H1 (cell line): ENCODE data around the gene MTFMT. TPM values are rescaled to one million over a fixed set of nuclear protein-coding genes. Genes with fewer than 3 reads are reported as not detected.

Experiments used
- BACH1 ChIP-seq: IDR thresholded peaks from 2 replicates; pipeline ENCODE4 v1.6.1; 2012; ENCODE audit warnings: low read length, improper control_type of control experiment
- CHD7 ChIP-seq: fragments of 300-600 bp; sonication (generic); IDR thresholded peaks from 2 replicates; pipeline ENCODE4 v1.7.1; 2012; ENCODE audit warnings: low read length, moderate library complexity, mild to moderate bottlenecking, inconsistent platforms; ENCODE audit not compliant: insufficient replicate concordance
- MAX ChIP-seq: IDR thresholded peaks from 2 replicates; pipeline ENCODE4 v1.6.1; 2012; ENCODE audit warnings: inconsistent platforms
- RXRA ChIP-seq: IDR thresholded peaks from 2 replicates; pipeline ENCODE4 v1.6.1; 2011; ENCODE audit warnings: low read depth, mild to moderate bottlenecking, low read length, moderate library complexity; ENCODE audit not compliant: insufficient read depth
- SRF ChIP-seq: IDR thresholded peaks from 2 replicates; pipeline ENCODE4 v1.6.1; 2011; ENCODE audit warnings: mild to moderate bottlenecking, low read depth, low read length, moderate library complexity
- USF2 ChIP-seq: IDR thresholded peaks from 2 replicates; pipeline ENCODE4 v1.6.1; 2011; ENCODE audit warnings: low read length, improper control_type of control experiment
- YY1 ChIP-seq: IDR thresholded peaks from 2 replicates; pipeline ENCODE4 v1.6.1; 2011; ENCODE audit warnings: low read depth, mild to moderate bottlenecking, low read length
- polyA plus RNA-seq, 7 experiments: library from polyadenylated mRNA; depleted of rRNA in 3 of 7; stranded (reverse) in 5 of 7; unstranded in 2 of 7; fragments of >200 nt in 5 of 7; fragments of 200-250 nt in 2 of 7; gene quantifications; 1 replicate in 5 of 7; 2 replicates in 1 of 7; 4 replicates in 1 of 7; pipeline versions ENCODE4 v1.2.1 to v1.2.3, GENCODE V29; 2011 to 2013; ENCODE audit warnings: missing spikeins in 2 of 7, mixed read lengths in 2 of 7
- total RNA-seq: library from RNA; stranded (reverse); fragmentation: NEBNext Ultra II Directional; extraction: Animal tissue kit (Norgen Biotek cat#: 25700); gene quantifications from 2 replicates; pipeline ENCODE4 v1.2.1, GENCODE V29; 2021

The MTFMT gene
- total and polyA plus RNA-seq, 2 of the 8 experiments (the other 6 are each of a cell fraction or from before 2014, with no cell fraction given) = 7.7 to 20.8 TPM

GRCh38 chr15:65034719-65035118, 5.3 kb upstream of the MTFMT start (continued):
- TF ChIP-seq CHD7 = no peak
- TF ChIP-seq MAX = no peak
- TF ChIP-seq USF2 = no peak
- no peak for TF ChIP-seq RXRA
- no peak for TF ChIP-seq BACH1
- TF ChIP-seq YY1 = no peak
- TF ChIP-seq SRF = no peak
